Right atrium auricular region (tissue), 2 donors: ENCODE measurements around the gene MYCN. TPM values are rescaled to one million over a fixed set of nuclear protein-coding genes. Genes with fewer than 3 reads are reported as not detected.

Experiments
- DNase-seq: peaks from one replicate; pipeline ENCODE4 v3.0.0-alpha.2; 2019; ENCODE audit warnings: low spot score
- H3K27ac ChIP-seq, 2 donors: fragments of 200-600 bp; sonication (generic); 1 replicate in 1 of 2; 2 replicates in 1 of 2; pipeline ENCODE4 v1.5.1; 2016 to 2019
- H3K27me3 ChIP-seq, 2 donors: fragments of 200-600 bp; sonication (generic); one replicate each; pipeline versions ENCODE4 v1.5.1 to v1.6.0; 2017 to 2019
- H3K36me3 ChIP-seq: fragments of 200-600 bp; sonication (generic); one replicate; pipeline ENCODE4 v1.5.1; 2016
- H3K4me1 ChIP-seq, 2 donors: fragments of 200-600 bp; sonication (generic); one replicate each; pipeline versions ENCODE4 v1.5.1 to v1.6.0; 2017 to 2019
- H3K4me3 ChIP-seq, 2 donors: fragments of 200-600 bp; sonication (generic); 1 replicate in 1 of 2; 2 replicates in 1 of 2; pipeline ENCODE4 v1.5.1; 2017 to 2019; ENCODE audit warnings: mild to moderate bottlenecking in 1 of 2, moderate library complexity in 1 of 2
- H3K9me3 ChIP-seq, 2 donors: fragments of 200-600 bp; sonication (generic); one replicate each; pipeline ENCODE4 v1.5.1; 2019
- CTCF ChIP-seq, 2 donors: fragments of 200-600 bp; sonication (generic); IDR thresholded peaks; one replicate each; pipeline ENCODE4 v1.5.1; 2019; ENCODE audit warnings: antibody characterized with exemption in 2 of 2
- total RNA-seq, 2 donors: library from RNA; depleted of rRNA; stranded (reverse); fragments of >200 nt; gene quantifications; one replicate each; pipeline ENCODE4 v1.1.0, GENCODE V29; 2016

Gene MYCN
- total RNA-seq, 2 donors from 2014 or later, result 0.30 to 0.63 TPM

GRCh38 chr2:15989559-15989958, 49.2 kb downstream of the MYCN start:
- H3K4me3 ChIP-seq, result no peak overlapping the region
- TF ChIP-seq CTCF (IDR thresholded peaks at IDR 0.05), result no peak
- DNase-seq, result no peak
- no peak overlapping the region for H3K27ac ChIP-seq
- no peaks in the 10 kb centered on the region for H3K4me1 ChIP-seq
- H3K9me3 ChIP-seq, result no peaks in the 10 kb centered on the region
- no peaks in the 10 kb centered on the region for H3K27me3 ChIP-seq
- H3K36me3 ChIP-seq, result no peaks in the 10 kb centered on the region

GRCh38 chr2:15990151-15991101, 50.1 kb downstream of the MYCN start:
- no peak for TF ChIP-seq CTCF (IDR thresholded peaks at IDR 0.05)
- H3K4me3 ChIP-seq, result no peak overlapping the region
- H3K27ac ChIP-seq, result no peak overlapping the region
- H3K4me1 ChIP-seq, result no peaks in the 10 kb centered on the region
- DNase-seq, result no peak
- no peaks in the 10 kb centered on the region for H3K27me3 ChIP-seq
- no peaks in the 10 kb centered on the region for H3K36me3 ChIP-seq
- H3K9me3 ChIP-seq, result no peaks in the 10 kb centered on the region

GRCh38 chr2:15991231-15991630, 50.9 kb downstream of the MYCN start:
- Histone ChIP-seq H3K4me1 (no peaks in the 10 kb centered on the region), H3K27me3 (no peaks in the 10 kb centered on the region), H3K4me3 (no peak overlapping the region), H3K27ac (no peak overlapping the region), H3K36me3 (no peaks in the 10 kb centered on the region), H3K9me3 (no peaks in the 10 kb centered on the region)
- no peak for DNase-seq
- no peak for TF ChIP-seq CTCF (IDR thresholded peaks at IDR 0.05)

- TF ChIP-seq CTCF (IDR thresholded peaks at IDR 0.05), result no peak
- H3K9me3 ChIP-seq, result no peaks in the 10 kb centered on the region
- H3K36me3 ChIP-seq, result no peaks in the 10 kb centered on the region
- H3K4me3 ChIP-seq, result no peak overlapping the region
- no peaks in the 10 kb centered on the region for H3K27me3 ChIP-seq
- no peaks in the 10 kb centered on the region for H3K4me1 ChIP-seq
- no peak overlapping the region for H3K27ac ChIP-seq
- no peak for DNase-seq
Measured at GRCh38 chr2:15992457-15993231, 52.3 kb downstream of the MYCN start.

GRCh38 chr2:15993232-15993610, 52.9 kb downstream of the MYCN start:
- Histone ChIP-seq H3K36me3 (no peaks in the 10 kb centered on the region), H3K27me3 (no peaks in the 10 kb centered on the region), H3K4me1 (no peaks in the 10 kb centered on the region), H3K9me3 (no peaks in the 10 kb centered on the region), H3K27ac (no peak overlapping the region), H3K4me3 (no peak overlapping the region)
- TF ChIP-seq CTCF (IDR thresholded peaks at IDR 0.05), result no peak
- no peak for DNase-seq
